Embryonic facial prominence (tissue), 1 donor: ENCODE measurements around the gene EHD1.
"Not testable (repeated sequence)": the region's sequence is repeated elsewhere in the genome, so short reads cannot be mapped to it uniquely, and the experiment has no call there.

Experiments used
- DNase-seq: peaks from one replicate; pipeline ENCODE4 v3.0.0-alpha.2; 2016; ENCODE audit errors: extremely low spot score

EHD1 gene

DNA sequence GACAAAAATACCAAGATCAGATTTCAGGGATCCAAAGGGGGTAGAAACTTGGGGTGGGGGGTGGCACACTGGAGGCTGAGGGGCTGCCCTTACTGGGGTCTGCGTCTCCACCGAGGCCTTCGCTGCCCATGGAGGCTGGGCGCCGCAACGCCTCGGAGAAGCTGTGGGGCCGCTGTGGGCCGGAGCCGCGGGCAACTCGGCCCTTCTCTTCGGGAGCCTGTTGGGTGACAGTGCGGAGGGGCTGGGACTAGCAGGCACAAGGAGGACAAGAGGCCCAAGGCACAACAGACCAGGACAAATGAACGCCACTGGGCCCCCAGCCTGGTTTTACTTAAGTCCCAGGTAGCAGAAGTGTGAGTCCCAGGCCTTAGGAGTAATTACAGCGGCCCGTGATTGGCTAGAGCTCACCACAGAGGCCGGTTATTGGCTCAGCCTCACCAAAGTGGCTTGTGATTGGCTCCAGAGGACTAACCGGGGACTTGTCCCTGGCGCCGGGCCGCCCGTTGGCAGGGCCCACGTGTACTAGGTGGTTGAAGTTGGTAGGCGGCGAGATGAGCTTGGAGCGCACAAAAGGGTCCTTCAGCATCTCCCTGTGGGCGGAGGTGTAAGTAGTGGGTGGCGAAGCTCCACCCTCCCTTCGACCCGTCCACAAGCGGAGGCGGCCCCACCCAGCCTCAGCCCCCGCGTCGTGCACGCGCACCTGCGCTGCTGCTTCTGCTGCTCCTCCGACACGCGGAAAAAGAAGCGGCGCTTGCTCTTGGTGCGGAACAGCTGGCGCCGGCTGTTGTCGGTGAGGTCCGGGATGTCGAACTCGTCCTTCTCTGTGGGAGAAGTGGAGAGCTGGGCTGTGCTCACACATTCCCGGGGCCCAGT, 51.6 kb downstream of the EHD1 start:
- no peak for DNase-seq

DNA sequence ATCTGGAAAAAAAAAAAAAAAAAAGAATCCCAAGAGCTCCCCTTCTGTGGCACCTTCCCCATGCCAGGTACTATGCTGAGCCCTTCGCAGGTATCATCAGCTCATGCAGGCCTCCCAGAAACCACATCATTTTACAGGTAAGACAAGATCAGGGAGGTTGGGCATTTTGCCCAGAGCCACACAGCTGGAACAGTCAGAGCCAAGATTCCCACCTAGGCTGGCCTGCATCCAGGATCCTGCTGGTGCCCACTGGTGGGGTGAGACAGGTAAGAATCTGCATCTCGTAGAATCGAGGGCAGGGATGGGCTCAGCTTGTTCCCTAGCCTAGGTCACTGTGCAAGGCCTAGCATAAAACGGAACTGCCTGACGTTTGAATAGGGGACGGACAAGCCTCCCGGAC, 52.4 kb downstream of the EHD1 start:
- DNase-seq = no peak

DNA sequence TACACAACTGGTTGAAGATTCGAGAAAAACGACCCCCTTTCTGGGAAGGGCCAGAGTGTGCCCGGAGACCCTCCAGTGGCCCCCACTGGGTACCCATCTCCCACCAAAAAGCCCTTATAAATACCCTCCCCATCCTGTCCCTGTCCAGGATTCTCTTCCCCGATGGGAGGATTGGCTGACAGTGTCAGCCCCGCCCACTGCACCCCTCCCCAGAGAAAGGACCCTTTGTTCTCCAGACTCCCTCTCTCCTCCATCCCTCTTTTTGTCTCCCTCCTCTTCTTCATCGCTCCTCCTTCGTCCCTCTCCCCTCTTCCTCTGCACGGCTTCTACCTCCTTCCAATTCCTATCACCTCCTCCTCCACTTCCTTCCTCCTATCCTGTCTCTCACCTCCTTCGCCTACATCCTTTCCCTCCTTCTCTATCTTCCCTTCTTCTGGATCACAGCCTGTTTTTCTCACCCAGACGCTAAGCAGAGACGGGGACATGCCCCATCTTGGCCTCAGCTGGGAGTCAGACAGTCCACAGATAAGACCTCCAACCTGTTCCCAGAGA, 54.8 kb downstream of the EHD1 start:
- DNase-seq = no peak

DNA sequence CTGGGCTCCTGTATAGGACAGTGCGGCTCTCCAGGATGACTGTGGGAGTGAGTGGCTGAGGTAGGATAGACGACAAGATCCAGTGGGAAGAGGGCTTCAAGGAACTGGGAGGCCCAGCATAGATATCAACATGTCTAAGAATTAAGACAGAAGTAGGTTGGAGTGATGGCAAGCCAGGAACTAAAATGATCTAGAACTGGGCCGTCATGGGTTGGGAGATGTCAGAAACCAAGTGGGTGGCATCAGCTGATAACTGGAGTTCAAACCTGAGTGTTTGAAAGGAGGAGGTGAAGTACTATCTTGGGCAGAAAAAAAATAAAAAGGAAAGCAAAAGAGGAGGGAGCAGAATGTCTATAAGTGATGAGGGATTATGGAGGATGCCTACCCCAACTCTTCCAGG, 60.9 kb downstream of the EHD1 start:
- no peak for DNase-seq

DNA sequence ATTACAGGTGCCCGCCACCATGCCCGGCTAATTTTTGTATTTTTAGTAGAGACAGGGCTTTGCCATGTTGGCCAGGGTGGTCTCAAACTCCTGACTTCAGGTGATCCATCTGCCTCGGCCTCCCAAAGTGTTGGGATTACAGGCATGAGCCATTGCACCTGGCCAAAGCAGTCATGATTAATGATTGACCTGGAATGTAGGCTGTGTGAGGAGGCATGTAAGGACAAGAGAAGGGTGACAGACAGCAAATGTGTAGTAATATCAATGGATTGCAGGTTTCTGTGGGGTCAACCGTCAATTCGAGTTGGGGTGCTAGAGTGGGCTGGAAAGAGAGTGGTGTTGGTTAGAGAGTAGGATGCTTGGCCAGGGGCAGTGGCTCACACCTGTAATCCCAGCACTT, 63.0 kb downstream of the EHD1 start:
- DNase-seq = not testable (repeated sequence)

DNA sequence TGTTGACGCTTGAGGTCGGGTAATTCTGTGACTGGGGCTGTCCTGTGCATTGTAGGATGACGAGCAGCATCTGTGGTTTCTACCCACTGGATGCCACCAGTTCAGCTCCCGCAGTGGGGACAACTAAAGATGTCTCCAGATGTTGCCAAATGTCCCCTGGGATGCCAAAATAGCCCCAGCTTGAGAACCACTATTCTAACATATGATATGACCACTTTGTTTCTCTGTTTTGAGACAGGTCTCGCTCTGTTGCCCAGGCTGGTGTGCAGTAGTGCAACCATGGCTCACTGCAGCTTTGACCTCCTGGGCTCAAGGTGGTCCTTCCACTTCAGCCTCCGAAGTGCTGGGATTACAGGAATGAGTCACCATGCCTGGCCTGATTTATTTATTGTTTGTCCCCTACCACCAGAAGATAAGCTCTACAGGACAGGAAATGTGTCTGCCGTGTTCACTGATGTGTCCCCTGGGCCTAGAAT, 63.7 kb downstream of the EHD1 start:
- DNase-seq = no peak

DNA sequence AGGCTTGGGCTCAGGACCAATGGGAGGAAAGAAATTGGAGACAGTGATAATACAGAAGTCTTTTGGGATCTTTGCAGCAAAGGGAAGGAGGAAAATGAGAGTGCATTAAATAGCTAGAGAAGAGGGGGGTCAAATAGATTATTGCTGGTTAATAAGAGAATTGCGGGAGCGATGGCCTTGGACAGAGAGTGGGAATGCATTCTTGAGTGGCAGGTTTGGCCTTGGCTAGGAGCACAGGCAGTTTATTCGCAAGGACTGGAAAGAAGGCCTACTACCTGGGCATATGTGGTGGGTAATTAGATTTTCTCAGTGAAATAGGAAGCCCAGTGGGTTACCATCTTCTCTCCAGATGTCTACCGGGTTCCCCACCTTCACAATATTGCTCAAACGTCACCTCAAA, 64.6 kb downstream of the EHD1 start:
- no peak for DNase-seq

DNA sequence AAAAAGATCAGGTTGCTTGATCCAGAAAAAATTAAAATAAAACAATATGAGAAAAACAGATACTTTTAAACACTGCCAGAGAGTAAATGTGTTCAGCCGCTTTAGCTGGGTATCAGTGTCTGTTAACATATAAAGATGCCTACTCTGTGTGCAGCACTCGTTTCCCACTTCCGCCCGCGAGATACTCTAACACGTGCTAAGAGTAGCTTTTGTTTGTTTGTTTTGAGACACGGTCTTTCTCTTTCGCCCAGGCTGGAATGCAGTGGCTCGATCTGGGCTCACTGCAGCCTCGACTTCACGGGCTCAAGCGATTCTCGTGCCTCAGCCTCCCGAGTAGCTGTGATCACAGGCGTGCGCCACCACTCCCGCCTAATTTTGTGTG, 67.5 kb downstream of the EHD1 start:
- no peak for DNase-seq

DNA sequence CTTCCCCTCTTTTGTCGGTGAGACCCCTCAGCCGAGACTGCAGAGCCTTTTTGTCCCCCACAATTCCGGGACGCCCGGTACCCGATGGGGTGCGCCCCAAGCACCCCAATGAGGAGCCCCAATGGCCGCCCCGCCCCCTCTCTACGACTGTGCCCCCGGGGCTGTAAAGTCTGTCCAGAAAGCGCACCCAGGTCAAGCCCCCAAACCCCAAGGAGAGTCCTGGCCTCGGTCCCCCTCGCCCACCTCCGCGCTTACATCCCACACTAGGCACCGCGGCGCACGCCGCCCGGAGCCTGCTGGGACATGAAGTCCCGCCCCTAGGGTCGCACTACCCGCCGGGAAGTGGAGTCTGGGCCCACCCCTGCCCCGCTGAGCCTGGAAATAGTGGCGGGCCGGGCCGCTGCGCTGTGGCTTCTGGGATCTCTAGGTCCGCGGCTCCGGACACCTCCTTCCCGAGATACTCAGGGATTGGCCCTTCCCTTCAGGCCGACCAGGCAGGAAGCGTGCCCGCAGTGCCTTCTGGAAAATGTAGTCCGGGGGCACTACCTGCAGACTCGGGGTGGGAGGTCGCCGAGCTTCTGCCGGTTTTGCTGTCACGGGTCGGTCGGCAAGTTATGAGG, 68.0 kb downstream of the EHD1 start, which contains the start of gene MEN1:
Gene MEN1 (minus strand): TSS at position 281 of the 620 bp plus-strand sequence. CDS start 442 bp downstream, outside the sequence.
- peak; percentile 90 for DNase-seq

DNA sequence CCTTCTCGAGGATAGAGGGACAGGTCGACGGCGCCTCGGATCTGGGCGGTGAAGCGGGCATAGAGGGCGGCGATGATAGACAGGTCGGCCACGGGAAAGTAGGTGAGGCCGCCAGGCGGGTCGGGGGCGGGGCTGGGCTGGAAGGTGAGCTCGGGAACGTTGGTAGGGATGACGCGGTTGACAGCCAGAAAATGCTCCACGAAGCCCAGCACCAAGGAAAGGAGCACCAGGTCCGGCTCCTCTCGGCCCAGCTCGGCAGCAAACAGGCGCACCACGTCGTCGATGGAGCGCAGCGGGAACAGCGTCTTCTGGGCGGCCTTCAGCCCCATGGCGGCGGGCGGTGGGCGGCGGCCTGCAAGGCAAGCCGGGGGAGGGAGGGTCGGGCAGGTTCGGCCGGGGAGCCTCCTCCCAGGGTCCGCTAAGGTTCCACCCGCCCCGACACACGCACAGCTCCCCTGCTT, 68.6 kb downstream of the EHD1 start:
- DNase-seq = no peak

DNA sequence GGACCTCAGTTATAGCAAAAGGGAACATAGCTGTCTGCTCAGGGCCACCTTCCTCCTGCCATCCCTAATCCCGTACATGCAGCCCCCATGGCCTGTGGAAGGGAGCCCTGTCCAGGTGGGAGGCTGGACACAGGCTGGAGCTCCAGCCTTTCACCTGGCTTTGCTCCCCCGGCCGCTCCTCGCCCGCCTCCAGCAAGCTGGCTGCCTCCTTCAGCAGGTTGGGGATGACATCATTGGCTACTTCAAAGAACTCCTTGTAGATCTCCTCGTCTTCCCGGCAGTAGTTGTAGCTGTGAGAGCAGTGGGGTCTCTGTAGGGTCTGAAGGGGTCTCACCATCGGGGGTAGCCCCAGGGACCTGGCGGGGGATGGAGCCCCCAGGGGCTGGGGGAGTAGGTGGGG, 72.9 kb downstream of the EHD1 start:
- DNase-seq = no peak

DNA sequence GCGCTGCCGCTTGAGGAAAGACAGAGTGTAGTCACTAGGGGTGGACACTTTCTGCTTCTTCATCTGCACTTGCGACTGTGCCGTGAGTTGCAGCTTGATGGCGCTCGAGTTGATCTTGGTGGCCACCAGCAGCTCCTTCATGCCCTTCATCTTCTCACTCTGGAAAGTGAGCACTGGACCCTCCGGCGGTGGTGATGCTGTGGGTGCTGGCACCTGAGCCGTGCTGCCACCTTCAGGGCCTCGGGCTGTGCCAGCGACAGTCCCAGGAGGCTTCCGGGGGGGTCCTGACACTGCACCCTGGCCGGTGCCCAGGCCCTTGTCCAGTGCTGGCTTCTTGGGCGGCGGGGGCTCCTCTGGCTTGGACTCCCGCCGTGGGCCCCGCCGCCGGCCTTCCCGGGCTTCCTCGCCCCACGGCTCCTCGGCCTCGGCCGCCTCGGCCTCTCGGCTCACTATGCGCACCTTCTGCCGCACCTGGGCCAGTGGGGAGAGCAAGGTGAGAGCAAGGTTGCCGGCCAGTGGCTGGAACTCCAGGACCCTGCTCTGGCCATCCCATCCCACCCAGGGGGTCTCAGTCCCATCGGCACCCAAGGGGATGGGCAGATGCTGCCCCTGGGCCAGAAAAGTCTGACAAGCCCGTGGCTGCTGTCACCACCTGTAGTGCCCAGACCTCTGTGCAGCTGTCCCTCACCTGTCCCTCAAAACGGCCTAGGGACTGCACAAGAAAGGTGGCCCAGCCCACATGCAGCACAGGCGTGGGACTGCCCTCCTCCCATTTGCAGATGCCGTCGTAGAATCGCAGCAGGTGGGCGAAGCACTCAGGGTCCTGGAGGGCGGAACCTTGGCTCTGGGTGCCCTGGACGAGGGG, 73.8 kb downstream of the EHD1 start:
- DNase-seq = no peak

DNA sequence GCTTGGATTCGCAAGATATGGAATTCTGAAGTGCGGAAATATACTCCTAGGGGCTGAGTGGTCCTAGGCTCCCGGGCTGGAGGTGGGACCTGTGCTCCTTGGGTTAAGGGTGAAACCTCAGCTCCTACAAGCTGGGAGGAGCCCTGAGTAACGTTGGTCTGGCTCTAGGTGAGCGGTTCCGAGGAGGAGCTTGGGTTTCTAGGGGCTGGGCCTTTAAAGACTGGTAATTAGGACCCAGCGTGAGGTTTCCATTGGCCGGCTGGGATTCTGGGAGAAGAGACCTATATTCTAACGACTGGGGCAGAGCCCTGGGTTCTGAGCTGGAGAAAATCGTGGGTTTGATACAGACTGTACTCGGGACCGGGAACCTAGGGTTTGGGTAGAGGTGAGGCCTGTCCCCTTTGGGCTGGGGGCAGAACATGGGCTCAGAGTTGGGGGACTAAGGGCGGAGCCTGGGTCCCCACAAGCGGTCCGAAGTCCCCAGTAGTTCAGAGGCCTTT, 74.5 kb downstream of the EHD1 start:
- DNase-seq = no peak

DNA sequence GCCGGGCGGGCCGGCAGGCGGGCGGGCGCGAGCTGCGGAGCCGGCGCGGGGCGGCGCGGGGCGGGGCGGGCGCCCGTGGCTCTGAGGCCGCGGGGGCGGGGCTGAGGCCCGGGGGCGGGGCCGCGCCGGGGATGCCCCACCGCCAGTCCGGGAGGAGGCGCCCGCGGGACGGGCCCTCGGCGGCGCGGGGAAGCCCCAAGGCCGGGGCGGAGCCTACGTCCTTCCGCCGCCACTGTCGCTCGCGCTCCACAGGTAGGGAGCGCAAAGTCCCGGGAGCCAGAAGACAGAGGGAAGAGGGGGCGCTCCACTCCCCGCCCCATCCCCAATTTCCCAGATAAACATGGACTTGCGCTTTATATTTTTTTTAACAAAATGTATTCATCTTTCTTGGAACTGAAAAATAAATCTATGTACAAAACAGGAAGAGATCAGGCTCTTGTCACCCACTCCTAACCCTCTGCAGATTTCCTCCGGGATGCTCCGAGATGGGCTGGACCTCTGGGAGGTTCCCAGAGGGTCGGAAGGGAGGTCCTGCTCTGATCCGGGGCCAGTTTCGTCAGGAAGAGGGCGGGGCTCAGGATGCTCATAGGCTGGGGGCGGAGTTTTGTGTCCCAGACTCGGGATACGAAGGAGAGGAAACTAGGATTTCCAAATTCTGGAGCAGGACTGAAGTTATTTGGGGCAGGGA, 75.1 kb downstream of the EHD1 start, which contains the start of gene MAP4K2:
Gene MAP4K2 (minus strand): TSS at position 57 of the 688 bp plus-strand sequence. CDS start 65 bp downstream, outside the sequence.
- peak; percentile 69 for DNase-seq

DNA sequence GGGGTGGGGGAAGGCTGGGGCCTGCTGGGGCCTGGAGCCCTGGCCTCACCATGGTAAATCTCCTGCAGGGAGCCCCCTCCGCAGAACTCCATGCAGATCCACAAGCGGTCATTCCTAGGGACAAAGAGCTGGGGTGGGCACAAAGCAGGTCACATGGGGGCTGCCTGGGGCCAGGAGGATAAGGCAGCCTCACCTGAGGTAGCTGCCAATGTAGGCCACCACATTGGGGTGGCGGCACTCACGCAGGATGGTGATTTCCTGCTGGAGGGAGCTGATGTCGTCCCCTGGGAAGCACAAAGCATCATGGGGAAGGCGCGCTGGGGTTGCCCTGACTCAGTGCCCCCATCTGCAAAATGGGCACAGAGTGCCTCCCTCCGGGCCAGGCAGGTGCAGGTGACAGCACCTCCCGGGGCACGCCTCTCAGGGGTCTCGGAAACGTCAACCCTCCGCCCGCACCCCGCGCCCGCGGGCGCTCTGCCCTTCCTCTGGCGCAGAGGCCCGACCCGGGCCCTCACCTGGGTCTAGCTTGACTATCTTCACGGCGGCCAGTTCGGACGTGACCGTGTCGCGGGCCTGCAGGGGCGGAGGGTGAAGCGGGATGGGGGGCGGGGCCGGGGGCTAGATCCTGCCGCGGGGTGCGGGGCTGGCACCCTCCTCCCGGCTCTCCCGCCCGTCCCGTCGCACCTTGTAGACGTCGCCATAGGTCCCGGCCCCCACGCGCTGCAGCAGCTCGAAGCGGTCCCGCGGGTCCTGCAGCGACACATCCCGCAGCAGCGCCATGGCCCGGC, 75.9 kb downstream of the EHD1 start:
- DNase-seq = no peak
